Measurements from ENCODE around the gene TMEM30B.

DNA sequence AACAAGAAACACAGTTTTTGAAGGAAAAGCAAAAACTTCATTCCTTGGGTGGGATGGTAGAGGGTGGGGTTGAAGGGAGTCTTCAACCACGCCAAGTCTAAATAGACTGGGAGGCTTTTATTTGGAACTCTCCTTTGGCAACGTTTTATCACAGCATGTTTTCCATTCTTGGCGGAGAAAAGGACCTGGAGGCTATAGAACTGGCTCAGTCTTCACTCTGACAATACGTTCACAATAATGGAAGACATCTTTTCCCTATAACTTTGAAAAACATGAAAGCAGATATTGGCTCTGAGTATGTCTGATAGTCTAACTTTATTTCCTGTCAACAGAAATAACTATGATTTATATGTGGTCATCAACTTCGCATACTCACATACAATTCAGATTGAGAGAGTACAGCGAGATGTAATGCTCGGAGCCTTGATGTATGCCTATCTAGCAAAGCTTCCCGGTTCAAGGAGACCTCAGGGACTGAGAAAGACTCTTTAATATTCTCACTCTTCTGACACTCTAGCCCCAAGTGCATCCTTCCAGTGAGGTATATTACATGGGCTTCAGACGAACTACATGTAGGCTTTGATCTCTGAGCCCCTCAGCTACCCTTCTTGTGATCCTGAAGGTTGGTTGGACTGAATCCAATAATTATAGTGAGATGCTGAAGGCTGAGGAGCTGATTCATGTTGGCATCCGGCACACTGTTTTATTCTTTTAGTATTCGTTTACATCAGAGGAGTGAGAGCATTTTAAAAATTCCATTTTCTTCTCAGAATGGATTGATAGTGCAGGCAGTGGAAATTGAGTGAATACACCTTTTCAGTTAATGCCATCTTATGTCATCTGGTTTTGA, 14.0 kb downstream of the TMEM30B start:
- no peak for TF ChIP-seq EZH2 (IDR thresholded peaks at IDR 0.05; ENCODE audit: insufficient read depth, poor library complexity, severe bottlenecking)
- no peak for TF ChIP-seq EZH2phosphoT487 (IDR thresholded peaks at IDR 0.05; ENCODE audit: insufficient read depth, low read depth)

Measured in GM23248 (cell line).